GM21390 (cell line): ENCODE data around the gene NDFIP2.
"Not testable (repeated sequence)": the region's sequence is repeated elsewhere in the genome, so short reads cannot be mapped to it uniquely, and the experiment has no call there.

ENCODE experiments used
- ATAC-seq: cut with Tn5 transposase; IDR thresholded peaks from one replicate; pipeline ENCODE4 v1.9.1; 2021; ENCODE audit not compliant: unreplicated experiment

NDFIP2 gene

DNA sequence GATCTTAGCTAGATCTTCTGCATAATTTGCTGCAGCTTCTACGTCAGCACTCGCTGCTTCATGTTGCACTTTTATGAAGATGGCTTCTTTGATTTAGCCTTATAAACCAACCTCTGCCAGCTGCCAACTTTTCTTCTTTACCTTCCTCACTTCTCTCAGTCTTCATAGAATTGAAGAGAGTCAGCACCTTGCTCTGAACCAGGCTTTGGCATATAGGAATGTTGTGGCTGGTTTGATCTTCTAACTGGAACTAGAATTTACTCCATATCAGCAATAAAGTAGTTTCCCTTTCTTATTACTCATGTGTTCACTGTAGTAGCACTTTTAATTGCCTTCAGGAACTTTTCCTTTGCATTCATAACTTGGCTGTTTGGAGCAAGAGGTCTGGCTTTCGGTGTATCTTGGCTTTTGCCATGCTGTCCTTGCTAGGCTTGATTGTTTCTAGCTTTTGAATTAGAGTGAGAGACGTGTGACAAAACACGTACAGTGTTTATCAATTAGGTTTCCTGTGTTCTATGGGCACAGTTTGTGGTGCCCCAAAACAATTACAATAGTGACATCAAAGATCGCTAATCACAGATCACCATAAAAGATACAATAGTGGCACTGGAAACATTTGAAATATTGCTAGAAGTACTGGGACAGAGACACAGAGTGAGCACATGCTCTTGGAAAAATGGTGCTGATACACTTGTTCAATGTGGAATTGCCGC lies 50.7 kb downstream of the NDFIP2 start:
- ATAC-seq = no peak

DNA sequence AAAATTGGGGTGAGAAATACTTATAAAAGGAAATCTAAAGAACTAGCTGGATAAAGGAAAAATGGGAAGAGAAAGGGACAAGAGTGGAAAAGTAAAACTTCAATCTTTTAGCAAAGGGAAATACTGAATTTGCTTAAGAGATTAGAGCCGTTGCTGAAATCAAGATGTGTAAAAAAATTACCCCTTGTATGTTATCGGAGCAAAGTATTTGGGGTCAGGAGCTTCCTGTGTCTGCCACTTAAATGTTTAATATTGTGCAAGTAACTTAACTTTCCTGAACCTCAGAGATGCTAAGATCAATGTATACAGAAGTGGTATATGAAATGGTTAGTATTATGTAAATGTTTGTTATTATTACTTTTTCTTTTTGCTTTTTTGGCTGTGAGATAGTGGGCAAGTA lies 51.6 kb downstream of the NDFIP2 start:
- no peak for ATAC-seq

GRCh38 chr13:79533781-79534400 lies 52.9 kb downstream of the NDFIP2 start:
- ATAC-seq = no peak

DNA sequence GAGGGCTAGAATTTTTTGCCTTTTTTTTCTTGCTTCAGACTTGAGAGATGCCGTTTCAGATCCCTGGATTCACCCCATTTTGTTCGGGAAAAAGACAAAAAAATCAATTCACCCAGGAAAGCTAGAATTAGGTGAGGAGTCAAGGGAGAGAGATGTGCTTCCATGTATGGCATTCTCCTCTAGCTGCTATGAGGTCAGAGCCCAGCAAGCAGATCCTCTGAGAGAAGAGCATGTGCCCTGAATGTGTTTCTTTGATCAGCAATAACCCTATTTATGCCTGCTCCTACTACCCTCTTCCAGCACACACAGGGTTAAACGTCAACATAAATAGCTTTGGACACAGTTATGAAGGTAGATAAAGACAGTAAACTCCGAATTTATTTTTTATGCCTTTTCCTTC lies 53.6 kb downstream of the NDFIP2 start:
- ATAC-seq = no peak

- no peak for ATAC-seq
Measured at GRCh38 chr13:79538757-79539156, 57.8 kb downstream of the NDFIP2 start.

- no peak for ATAC-seq
Measured at GRCh38 chr13:79540504-79540903, 59.5 kb downstream of the NDFIP2 start.

GRCh38 chr13:79541426-79542049 lies 60.6 kb downstream of the NDFIP2 start:
- ATAC-seq = peak; percentile 63

DNA sequence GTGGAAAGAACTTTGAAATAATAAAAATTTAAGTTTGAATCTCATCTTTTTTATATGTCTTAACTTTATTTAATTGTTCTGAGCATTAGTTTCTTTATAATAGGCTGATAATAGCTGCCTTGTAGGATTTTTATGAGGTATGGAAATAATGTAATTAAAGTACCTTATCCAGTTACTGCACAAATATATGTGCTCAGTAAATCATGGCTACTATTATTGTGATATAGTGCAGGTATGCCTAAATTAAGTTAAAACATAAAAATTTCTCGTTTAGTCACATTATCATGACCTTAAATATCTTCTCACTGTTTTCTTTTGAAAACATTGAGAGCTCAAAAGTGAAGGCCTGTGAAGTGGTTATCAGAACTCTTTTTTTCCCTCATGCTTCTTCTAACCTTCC lies 62.9 kb downstream of the NDFIP2 start:
- ATAC-seq = no peak

GRCh38 chr13:79547211-79548195 lies 66.5 kb downstream of the NDFIP2 start:
- no peak for ATAC-seq

- no peak for ATAC-seq
Measured at GRCh38 chr13:79548902-79549301, 67.9 kb downstream of the NDFIP2 start.

GRCh38 chr13:79549355-79550106 lies 68.6 kb downstream of the NDFIP2 start:
- no peak for ATAC-seq

GRCh38 chr13:79557666-79558065 lies 76.7 kb downstream of the NDFIP2 start:
- ATAC-seq = no peak

DNA sequence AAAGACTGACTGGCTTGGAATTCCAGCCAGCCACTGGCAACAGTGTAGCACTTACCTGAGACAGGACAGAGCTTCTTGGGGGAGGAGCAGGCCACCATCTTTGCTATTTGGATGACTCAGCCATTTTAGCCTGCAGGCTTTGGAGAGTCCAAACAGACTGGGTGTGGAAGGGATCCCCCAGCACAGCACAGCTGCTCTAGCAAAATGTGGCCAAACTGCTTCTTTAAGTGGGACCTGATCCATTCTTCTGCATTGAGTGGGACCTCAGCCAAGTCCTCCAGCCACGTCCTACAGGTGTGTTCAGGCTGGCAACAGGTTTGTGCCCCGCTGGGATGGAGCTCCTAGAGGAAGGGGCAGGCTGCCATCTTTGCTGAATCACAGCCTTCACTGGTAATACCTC lies 80.0 kb downstream of the NDFIP2 start:
- no peak for ATAC-seq

DNA sequence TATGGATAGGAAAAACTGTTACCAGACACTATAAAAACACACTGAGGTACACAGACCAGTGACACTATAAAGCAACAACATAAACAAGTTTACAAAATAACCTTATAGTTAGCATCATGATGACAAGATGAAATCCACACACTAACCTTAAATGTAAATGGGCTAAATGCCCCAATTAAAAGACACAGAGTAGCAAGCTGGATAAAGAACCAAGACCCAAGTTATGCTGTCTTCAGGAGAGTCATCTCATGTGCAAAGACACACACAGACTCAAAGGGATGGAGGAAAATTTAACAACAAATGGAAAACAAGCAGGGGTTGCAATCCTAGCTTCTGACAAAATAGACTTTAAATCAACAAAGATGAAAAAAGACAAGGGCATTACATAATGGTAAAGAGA lies 81.6 kb downstream of the NDFIP2 start:
- no peak for ATAC-seq

- ATAC-seq = no peak
Measured at GRCh38 chr13:79566118-79566517, 85.2 kb downstream of the NDFIP2 start.

- no peak for ATAC-seq
Measured at GRCh38 chr13:79571147-79571546, 90.2 kb downstream of the NDFIP2 start.

GRCh38 chr13:79573892-79574291 lies 92.9 kb downstream of the NDFIP2 start:
- not testable (repeated sequence) for ATAC-seq

- ATAC-seq = no peak
Measured at GRCh38 chr13:79581870-79582315, 100.9 kb downstream of the NDFIP2 start.

- ATAC-seq = no peak
Measured at GRCh38 chr13:79582896-79583295, 101.9 kb downstream of the NDFIP2 start.

- ATAC-seq = no peak
Measured at GRCh38 chr13:79585033-79585432, 104.1 kb downstream of the NDFIP2 start.
